GM18867 (cell line): ENCODE measurements around the gene LMO4.

Experiments used
- ATAC-seq: cut with Tn5 transposase; IDR thresholded peaks from one replicate; pipeline ENCODE4 v1.9.1; 2021; ENCODE audit warnings: mild to moderate bottlenecking, moderate library complexity; ENCODE audit not compliant: unreplicated experiment

The LMO4 gene, protein sequence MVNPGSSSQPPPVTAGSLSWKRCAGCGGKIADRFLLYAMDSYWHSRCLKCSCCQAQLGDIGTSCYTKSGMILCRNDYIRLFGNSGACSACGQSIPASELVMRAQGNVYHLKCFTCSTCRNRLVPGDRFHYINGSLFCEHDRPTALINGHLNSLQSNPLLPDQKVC

DNA sequence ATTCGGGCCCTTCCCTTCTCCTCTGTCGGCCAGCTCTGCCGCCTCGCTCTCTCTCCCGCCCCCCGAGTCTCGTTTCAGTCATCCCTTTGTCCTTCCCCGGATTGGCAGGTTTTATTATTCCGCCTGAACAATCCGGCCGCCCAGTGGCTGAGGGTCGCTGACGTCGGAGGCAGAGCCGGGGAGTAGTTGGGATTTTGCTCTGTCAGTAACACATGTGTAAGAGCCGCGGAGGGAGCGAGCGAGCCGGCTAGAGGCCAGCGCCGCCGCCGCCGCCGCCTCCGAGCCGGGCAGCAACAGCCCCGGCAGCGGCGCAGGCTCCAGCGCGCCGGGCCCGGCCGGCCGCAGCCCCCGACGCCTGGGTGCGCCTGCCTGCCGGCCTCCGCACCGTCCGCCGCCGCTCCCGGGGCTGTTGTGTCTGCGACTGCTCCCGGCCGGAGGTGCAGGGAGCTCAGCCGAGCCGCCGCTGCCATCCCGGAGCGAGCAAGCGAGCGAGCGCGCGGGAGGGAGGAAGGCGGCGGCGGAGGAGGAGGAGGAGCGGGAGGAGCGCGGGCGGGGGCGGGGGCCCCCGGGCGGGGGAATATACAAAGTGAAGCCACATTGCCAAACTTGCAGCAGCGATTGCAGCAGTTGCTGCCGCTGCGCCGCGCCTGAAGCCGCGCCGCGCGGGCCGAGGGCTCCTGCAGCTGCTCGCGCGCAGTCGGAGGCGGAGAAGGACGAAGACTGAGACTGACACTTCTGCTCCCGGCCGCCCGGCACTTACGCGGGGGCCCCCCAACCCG lies at the start of gene LMO4:
Gene LMO4, plus strand, starts transcription at position 609 of the 779 bp plus-strand sequence. CDS start 3,136 bp downstream, outside the sequence.
- ATAC-seq, result peak; percentile 82

GRCh38 chr1:87279536-87279875 lies 49.2 kb upstream of the LMO4 start:
- ATAC-seq, result no peak

DNA sequence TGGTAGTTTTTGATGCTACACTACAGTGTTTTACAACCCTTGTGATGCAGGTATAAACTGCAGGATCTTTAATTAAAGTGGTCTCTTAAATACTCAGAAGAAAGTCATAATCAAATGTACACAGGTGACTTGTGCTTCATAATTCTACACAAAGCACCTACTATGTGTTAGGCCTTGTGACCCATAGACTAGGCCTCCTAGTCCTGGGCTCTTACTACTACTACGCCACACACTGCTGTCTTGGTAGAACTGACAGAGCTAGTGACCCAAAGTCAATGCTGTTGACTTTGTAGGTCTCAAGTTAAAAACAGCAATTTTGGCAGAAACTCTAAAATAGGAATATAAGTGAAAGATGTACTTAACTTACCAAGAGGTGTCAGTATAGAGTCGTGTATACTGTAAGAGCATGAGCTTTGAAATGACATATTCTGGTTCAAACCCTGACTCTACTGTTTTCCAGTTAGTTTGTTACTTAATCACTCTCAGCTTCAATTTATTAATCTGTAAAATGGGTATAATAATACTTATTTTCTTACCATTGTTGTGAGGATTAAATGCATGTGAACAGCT lies 48.6 kb upstream of the LMO4 start:
- ATAC-seq, result no peak

DNA sequence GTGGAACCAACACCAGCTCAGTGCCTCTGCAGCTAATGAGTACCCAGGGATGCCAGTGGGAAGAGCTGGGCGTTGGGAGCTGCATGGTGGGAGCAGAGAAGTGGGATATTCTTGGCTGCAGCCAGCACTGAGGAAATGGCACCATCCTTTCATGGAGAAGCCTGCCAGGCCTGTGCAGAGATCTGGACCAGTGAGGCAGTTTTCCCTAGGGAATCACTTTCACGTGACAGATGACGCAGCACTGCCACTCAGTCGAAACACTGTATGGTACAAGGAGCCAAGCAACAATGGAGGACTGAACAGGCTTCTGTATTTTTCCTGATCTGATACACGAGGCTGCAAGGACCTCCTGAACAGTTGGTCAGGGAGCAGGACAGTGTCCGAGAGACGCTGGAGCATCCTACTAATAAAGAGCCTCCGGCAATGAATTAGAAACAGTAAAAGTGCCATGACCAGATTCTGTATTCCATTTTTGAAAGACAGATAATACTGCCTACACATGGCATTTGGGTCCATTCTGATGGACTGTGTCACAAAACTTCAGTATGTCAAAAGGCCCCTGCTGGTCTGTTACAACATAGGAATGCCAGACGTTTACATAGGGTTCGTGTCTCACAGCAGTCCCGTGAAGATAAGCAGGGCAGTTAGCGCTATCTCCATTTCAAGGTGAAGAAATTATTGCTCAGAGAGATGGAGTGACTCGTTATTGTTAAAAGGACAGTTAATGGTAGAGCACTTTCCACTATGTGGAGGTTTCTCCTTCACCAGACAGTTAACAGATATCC lies 44.0 kb upstream of the LMO4 start:
- ATAC-seq, result no peak

DNA sequence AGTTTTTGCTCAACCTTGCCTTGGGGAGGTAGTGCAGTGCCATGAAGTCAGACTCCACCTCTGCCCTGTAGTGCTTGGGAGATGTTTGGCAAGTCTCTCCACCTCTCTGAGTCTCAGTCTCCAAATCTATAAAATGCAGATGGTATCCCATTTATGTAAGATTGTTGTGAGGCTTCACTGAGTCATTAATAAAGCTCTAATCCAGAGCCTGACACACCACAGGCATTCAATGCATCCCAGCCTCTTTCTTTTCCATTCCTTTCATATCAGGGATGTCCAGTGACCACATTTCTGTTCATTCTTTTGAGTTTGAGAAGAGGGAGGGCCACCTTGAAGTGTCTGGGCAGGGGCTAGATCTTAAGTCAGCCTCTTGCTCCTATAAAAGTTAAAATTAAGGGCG lies 37.6 kb upstream of the LMO4 start:
- no peak for ATAC-seq

DNA sequence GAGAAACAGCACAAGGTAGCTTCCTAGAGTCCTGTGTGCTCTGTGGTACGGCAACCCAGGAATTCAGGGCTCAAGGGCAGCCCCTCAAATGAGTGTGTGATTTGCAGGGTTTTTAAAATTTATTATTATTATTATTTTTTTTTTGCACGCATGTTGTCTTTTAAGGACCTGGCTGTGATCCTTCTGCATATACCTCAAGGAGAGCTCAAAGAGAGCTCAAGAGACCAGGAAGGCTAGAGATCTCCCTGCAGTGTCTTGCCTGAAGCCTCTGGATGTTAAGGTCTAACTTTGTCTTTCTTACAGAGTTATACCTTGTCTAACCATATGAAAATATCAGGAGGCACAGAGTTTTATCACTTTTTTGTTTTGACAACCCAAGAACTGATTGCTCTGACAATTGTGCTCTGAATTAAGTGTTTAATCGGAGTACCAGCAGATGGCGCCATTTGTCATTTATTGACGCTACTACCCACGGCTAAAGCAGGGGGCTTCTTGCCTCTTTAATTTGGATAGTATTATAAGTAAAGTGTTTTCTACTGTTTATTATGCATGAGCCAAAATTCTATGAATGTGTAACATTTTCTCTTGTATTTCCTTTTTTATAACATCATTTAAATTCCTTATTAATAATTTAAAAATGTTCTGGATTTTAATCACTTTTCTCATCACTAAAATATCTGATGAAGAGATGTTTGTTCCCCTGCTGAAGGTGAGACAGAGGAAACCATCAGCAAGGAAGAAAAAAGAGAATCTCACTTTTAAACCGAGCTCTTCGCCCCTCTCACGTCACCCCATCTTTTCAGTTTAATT lies 35.8 kb upstream of the LMO4 start:
- peak; percentile 71 for ATAC-seq

DNA sequence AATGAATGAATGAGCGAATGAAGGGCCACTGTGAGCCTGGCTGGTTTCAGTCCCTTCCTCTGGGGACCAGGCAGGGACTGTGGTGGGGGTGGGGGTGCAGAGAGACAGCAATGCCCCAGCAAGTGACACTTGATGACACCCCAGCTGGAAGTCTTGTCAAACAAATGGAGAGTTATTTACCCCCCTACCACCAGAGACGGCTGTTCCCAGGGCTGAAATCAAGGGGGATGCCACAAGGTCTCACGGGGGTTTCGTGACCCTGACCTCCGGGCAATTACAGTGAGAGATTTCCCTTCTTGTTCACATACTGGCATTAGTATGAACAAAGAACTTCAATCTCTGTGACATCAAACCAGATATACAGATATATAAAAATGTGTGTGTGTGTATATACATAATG lies 34.0 kb upstream of the LMO4 start:
- no peak for ATAC-seq

- ATAC-seq, result no peak
Measured at GRCh38 chr1:87295445-87296110, 33.1 kb upstream of the LMO4 start.

GRCh38 chr1:87296206-87296605 lies 32.5 kb upstream of the LMO4 start:
- no peak for ATAC-seq

DNA sequence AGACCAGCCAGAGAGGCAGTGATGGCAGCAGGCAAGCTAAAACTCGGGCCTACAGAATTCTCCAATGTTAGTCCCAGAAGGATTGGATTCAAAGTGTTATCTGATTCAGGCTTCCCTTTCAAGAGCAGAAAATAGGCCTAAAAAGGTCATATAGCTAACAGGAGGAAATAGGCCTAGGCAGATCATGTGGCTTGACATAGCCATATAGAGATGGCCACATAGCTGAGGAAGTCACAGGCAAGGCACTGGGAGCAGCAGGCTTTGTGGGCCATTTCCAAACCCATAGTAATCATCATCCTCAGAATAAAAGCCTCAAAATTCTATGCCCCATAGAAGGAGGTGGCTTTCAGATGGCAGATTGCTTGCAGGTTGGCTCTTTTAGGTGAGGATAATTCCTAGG lies 29.0 kb upstream of the LMO4 start:
- ATAC-seq, result no peak

DNA sequence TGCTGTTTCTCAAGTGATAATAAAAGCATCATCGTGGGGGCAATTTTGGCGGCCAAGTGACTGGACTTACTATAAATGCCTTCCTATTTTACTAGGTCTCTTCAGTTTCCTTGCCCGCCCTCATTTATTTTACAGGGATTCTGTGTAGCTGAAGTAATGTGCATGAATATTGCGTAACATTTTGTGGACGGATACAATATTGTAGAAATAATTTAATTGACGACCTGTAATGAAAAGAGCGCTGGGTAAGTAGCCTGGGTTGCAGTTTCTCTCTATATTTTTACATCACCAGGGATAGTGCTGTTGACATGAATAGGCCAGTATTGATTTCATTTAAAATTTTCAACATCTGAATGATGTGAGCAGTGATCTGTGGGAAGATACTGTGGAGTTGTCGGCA lies 28.1 kb upstream of the LMO4 start:
- ATAC-seq, result no peak

GRCh38 chr1:87305151-87305550 lies 23.5 kb upstream of the LMO4 start:
- ATAC-seq, result no peak

DNA sequence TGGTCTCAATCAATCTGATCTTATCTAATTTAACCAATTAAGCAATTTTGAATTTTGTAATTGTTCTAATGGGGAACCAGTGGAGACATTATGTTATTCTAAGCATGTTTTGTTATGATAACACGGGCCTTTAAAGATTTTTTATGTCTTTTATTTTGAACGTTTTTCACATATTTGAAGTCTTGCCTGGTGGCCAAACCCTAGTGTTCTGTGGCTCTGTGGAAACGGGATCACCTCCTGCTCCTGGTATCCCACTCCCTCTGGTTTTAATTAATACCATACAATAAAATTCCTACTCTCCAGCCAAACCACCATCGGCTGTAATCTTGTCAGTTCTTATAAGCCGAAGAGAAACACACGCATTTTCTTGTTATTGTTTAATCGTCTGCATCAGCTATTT lies 22.9 kb upstream of the LMO4 start:
- no peak for ATAC-seq

- no peak for ATAC-seq
Measured at GRCh38 chr1:87307306-87307705, 21.4 kb upstream of the LMO4 start.

DNA sequence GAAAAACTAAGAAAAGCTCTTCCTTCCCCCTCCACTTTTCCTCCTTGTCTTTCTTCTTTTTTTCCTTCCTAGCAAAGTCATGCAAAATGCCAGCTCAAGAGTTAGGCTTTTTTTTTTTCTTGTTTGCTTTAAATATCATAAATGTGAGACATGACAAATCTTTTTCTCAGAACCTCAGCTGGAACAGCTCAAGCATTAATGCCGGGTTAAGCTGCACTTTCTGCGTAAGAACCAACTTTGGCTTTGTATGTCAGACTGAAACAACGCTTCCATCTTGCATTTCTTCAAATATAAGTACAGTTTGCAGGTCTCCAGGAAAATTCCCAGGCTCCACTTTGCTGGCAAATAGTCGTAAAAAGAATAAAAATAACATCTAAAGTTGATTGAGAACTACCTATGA lies 20.7 kb upstream of the LMO4 start:
- ATAC-seq, result no peak

- ATAC-seq, result no peak
Measured at GRCh38 chr1:87314091-87314490, 14.6 kb upstream of the LMO4 start.

DNA sequence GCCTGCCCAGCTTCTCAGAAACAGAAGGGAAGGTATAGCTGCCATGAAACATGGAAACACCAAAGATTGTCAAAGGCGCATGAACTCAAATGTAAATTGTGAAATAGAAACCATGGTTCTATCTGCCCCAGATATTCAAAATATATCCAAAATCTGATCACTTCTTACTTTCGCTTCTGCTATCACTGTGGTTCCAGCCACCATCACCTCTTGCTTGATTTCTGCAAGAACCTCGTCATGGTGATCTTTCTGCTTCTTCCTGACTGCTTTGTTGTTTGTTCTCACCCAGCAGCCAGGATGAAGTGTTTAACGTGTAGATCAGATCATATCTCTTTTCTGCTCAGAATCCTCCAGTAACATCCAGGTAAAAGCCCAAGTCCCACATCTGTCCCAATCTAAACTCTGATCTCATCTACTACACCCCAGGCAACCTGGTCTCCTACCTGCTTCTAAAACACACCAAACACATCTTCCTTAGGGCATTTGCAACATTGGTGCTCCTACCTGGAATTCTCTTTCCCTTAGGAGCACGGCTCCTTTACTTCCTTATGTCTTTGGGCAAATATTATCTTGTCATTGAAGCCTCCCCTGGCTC lies 10.5 kb upstream of the LMO4 start:
- peak; percentile 95 for ATAC-seq

DNA sequence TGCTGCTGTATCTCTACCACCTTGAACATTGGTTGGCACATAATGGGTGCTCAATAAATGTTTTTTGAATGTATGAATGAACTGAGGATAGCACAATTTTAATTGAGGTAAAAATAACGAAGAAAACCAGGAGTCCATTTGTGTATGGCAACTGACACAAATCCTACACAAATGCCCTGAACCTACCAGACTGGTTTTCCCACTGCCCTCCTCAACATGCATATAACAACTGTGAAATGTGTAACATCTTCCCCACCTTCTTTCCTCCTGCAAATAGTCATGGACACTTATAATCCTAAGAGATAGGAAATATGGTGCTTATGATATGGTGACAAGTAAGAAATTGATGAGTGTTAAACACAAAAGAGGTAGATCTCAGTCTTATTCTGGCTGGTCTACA lies 9.9 kb upstream of the LMO4 start:
- ATAC-seq, result no peak

GRCh38 chr1:87325982-87326738 lies 2.5 kb upstream of the LMO4 start:
- ATAC-seq, result no peak
